NCI-H524 (cell line): ENCODE data around the gene NELFB.

Experiments used
- DNase-seq, 2 experiments: peaks; one replicate each; lab custom pipeline; 2025; lab: John Stamatoyannopoulos, UW

Gene NELFB

GRCh38 chr9:137247135-137247915 is 7.8 kb upstream of the NELFB start:
- DNase-seq: no peak

GRCh38 chr9:137247916-137248175 is 7.3 kb upstream of the NELFB start:
- no peak for DNase-seq

GRCh38 chr9:137250329-137251193 is 4.6 kb upstream of the NELFB start:
- peak; percentile 63 to 79 for DNase-seq

- DNase-seq: no peak
These were observed 4.0 kb upstream of the NELFB start, which contains the start of gene STPG3 for GRCh38 chr9:137251194-137251461. TSS of gene STPG3 (plus strand) at chr9:137251286. CDS start at chr9:137251287, 1 bp downstream.

GRCh38 chr9:137251490-137252268 is 3.4 kb upstream of the NELFB start:
- no peak for DNase-seq

- DNase-seq: no peak
These were observed 2.3 kb upstream of the NELFB start for GRCh38 chr9:137252555-137253506.

GRCh38 chr9:137253717-137254623 is 1.2 kb upstream of the NELFB start:
- no peak for DNase-seq

- DNase-seq: peak in 1 of 2 experiments; percentile 69
These were observed 454 bp downstream of the NELFB start for GRCh38 chr9:137255448-137256114.

GRCh38 chr9:137256362-137256761 is 1.2 kb downstream of the NELFB start:
- DNase-seq: no peak

GRCh38 chr9:137256856-137257255 is 1.7 kb downstream of the NELFB start:
- DNase-seq: no peak

GRCh38 chr9:137262173-137262908 is 7.2 kb downstream of the NELFB start:
- DNase-seq: peak in 1 of 2 experiments; percentile 47

- DNase-seq: no peak
These were observed 7.8 kb downstream of the NELFB start for GRCh38 chr9:137262909-137263285.

GRCh38 chr9:137263506-137263905 is 8.4 kb downstream of the NELFB start:
- DNase-seq: no peak

- no peak for DNase-seq
These were observed 8.9 kb downstream of the NELFB start for GRCh38 chr9:137264067-137264466.

- no peak for DNase-seq
These were observed 10.5 kb downstream of the NELFB start for GRCh38 chr9:137265496-137266161.

GRCh38 chr9:137266162-137266527 is 11.0 kb downstream of the NELFB start:
- no peak for DNase-seq

GRCh38 chr9:137266585-137267453 is 11.7 kb downstream of the NELFB start:
- no peak for DNase-seq

- no peak for DNase-seq
These were observed 12.8 kb downstream of the NELFB start for GRCh38 chr9:137267933-137268355.
